Stimulated activated CD8-positive, alpha-beta memory T cell treated with anti-CD3 and anti-CD28 coated beads, Interleukin-4, amount 100 ng/mL, for 24 hours (primary cell): Measurements from ENCODE around the gene HOXD10.

Experiments
- DNase-seq: peaks from one replicate; pipeline ENCODE4 v3.0.0-alpha.2; 2020; ENCODE audit warnings: low read depth

HOXD10 gene

DNA sequence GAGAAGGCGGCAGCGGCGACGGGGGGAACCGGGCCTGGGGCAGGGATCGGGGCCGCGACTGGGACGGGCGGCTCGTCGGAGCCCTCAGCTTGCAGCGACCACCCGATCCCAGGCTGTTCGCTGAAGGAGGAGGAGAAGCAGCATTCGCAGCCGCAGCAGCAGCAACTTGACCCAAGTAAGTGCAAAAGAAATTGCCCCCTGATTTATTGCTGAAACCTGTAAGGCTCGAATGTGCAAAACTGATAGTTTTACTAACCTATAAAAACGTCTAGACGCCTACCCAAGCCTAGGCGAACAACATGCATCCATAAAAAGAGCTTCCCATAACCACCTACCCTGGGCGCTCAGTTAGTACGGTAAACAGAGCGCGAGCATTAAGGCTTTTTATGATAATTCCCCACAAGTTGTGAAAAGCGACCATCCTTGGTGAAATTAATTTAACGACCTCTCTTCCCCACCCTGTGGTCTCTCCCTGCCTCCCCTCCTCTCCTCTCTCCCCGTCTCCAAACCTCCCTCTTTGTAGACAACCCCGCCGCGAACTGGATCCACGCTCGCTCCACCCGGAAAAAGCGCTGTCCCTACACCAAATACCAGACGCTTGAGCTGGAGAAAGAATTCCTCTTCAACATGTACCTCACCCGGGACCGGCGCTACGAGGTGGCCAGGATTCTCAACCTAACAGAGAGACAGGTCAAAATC is 7.0 kb downstream of the HOXD10 start:
- no peak for DNase-seq

DNA sequence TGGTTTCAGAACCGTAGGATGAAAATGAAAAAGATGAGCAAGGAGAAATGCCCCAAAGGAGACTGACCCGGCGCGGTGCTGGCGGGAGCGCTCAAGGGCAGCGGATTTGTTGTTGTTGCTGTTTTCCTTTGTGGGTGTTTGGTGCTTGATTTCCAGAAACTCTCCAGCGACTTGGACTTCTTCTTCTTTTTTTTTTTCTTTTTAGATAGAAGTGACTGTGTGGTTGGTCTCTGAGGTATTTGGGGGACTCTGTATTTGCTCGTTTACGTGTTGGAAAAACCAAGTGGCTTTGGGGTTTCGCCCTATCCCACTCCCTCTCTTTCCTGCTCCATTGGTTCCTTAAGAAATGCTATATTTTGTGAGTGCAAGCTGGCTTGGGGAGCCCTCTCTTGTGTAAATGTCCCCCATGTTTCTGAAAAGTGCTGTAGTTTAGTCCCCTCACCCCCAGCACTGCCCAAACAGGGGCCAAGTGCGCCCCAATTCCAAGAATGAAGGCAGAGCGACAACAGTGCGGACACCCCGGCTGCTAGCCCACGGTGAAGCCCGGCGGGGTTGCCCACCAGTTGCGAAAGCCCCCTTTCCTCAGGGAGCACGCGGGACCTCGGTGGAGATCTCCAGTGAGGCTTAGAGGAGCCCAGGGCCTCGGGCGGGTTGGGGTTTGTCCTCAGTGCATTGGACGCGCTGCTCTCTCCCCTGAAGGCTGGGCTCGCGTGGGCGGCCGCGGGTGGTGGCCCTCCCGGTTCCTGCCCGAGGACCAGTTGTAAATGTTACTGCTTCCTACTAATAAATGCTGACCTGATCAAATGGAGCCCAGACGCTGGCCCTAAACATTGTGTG is 7.8 kb downstream of the HOXD10 start:
- no peak for DNase-seq

DNA sequence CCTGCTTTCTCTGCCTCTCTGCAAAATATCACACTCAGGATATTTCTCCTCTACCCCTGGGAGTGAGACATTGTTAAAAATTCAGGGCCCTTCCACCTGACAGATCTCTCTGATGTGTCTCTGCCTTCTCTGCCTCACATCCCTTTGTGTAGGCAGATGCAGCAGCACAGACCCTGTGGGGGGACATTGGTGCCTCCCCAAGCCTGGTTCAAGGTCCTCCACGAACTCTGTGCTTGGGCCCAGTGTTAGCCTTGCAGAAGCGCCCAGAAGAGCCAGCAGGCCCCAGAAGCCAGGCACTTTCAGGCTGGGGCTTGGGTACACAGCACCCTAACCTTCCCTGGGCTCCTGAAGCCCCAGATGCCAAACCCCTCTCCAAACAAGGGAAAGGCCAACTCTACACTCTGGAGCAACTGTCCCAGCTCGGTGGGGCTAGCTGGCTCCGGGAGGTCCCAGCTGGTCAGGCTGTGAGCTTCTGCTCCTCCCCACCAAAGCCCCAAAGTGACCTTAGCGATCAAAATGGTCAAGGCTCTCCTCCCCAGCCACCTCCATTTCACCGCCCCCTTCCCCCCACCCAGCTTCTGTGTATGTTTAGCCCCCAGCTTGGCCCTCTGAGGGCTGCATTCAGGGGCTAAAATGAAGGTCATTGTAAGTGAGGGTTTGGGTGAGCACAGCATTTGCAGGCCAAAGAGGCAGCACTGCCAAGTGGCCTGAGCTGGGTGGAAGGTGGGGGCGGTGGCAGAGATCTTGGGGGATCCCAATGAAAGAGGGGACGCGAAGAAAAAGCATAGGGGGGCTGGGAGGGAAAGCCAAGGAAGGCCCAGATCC is 8.6 kb downstream of the HOXD10 start:
- no peak for DNase-seq

DNA sequence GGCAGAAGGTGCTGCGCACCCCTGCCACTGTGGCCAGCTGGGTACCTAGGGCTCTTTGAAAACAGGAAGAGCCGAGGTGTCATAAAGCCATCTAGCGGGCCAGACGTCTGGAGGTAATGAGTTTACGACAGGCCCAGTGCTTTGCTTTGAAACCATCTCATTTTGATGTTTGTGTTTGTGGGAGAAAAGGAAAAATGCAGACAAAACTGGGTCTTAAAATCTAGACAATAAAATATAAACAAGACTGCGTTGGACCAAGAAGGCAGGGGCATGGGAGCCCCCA is 9.1 kb downstream of the HOXD10 start:
- DNase-seq = no peak

DNA sequence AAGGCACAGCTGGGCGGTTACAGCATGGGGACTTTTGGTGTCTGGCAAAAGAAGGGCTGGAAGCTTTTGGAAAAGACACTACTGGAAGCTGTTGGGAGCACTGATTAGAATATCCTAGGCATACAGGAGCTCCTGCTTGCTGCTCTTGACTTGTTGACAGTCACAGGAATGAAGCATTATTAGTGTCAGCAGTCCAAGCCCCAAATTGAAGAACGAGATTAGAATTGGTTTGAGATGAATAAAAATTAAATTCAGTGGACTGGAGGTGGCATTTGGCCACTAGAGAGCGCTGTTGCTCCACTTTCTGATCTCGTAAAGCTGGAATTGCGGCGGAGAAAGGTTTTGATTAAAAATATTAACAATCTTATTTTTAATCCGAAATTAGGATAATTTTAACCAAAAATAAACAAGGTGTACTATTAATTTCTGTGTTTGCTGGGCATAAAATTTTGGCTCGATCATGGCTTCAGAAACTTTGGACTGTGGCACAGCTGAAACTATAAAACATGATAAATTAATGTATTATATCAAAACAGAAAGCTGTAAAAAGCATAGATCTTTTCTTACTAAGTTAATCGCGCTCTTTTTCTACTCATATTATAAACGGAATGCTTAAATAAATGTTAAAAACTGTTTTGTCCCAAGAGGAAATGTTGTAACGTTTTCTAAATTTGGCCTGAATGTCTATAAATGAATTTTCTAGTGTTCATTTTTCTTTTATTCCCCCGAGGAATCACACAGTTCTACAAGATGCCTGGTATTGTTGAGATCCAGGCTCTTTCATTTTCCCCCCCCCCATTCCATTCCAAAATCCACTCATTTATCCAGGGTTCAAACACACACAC is 10.6 kb downstream of the HOXD10 start:
- DNase-seq = peak; percentile 49

DNA sequence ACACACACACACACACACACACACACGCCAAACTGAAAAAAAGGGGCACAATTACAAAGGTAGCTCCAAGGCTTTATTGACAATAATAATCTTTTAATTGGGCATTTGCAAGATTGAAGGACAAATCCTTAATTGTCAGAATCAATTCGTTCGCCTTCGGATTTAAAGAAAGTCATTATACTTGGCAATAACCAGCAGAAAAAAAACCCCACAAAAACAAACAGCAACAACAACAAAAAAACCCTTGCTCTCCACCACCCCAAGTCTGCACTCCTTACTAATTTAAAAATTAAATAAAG is 11.1 kb downstream of the HOXD10 start:
- DNase-seq = no peak

DNA sequence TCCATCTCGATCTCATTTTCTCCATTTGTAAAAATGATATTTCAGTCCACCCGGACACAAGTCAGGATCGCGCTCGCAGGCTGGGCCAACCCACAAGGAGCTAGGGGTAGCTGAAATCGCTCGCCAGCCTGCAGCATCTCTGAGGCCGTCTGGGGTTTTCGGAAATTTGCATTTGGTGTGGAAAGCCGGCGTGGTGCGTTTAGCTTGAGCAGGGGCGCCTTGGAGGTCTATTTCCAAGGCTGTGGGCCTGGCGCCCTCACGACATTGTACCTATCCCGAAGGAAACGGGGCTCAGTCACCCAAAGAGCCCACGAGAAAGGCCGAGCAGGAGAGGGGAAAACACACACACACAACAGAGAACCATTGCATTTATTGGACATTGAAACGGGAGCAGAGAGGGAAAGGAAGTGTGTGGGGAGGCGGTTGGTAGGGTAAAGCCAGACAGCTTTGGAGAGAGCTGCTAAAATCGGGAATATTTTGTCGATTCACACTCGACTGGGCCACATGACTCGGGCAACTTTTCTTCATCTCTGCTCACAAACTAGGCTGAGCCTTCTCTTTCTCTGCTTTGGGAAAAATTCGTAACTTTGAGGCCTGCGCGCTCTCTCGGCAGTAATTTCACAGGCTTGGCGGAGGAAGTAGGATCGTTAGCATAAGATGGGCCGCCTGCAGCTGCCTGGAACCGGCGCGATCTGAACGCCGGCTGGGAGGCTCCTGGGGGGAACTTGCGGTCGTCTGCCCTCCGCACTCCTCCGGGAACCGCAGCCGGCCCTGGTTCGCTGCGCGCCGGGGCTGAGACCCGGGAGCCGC is 11.8 kb downstream of the HOXD10 start:
- DNase-seq = no peak

DNA sequence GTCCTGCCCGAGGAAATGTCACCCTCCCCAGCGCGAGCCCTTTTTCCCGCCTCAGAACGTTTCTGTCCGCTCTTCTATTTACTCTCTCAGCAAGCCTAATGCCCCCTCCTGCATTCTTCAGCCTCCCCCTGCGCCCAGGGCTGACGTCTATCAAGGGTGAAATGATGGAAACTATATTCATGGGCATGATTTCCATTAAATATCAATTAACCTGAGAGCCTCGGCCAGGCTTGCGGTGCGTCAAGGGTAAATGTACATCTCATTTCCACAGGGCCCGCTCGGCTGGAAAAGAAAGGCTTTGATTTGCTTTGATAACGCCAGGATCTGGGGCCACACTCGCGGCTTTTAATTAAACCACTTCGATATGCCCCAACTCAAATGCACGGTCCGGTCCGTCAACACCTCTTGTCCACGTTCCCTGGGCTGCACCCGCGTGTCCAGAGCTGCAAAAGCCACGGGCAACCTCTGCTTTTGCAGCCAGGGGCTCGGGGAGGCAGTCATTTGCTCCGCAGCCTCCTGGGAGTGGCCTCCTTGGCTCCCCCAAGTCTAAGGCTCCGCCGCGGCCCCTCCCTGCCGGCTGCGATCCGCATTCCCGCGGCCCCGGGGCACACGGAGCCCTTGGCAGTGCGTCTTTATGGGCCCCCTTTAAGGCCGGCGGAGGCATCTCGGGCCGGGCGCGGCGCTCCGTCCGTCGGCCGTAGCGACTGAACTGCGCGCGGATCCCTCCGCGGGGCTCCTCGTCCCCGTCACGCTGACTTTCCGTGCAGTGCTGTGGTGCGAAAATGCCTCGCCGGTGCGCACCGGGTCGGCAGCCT is 12.6 kb downstream of the HOXD10 start, which contains the start of gene HOXD8:
Gene HOXD8 (plus strand): TSS at position 724 of the 815 bp plus-strand sequence. CDS start 662 bp downstream, outside the sequence.
- no peak for DNase-seq

DNA sequence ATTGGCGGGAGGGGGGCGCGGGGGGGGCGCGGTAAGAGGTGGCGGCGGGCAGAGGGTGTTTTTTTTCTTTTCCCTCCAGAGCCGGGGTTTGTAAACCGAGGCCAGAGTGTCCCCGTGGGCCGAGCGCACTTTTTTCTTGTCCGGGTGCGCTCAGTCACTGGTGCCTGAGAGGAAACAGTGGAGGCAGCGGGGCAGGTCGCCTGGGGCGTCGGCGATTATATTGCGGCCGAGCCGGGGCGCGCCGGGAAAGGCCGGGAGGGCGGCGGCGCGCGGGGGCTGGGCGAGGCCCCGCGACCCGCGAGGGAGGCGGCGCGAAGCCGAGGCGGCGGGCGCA is 13.2 kb downstream of the HOXD10 start:
- no peak for DNase-seq

DNA sequence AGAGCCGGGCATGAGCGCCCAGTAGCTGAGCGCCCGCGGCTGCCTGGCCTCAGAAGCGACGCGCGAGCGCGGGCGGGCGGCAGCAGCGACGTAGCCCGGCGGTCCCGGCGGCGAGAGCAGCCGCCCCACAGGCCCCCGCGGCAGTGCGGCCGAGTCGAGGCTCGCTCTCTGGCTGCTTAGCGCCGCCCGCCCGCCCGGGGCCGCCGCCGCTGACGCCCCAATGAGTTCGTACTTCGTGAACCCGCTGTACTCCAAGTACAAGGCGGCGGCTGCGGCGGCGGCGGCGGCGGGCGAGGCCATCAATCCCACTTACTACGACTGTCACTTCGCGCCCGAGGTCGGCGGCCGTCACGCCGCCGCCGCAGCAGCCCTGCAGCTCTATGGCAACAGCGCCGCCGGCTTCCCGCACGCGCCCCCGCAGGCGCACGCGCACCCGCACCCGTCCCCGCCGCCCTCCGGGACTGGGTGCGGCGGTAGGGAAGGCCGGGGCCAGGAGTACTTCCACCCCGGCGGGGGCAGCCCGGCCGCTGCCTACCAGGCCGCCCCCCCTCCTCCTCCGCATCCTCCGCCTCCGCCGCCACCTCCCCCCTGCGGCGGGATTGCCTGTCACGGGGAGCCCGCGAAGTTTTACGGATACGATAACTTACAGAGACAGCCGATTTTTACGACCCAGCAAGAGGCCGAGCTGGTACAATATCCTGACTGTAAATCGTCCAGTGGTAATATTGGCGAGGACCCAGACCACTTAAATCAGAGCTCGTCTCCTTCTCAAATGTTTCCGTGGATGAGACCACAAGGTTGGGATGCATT is 13.8 kb downstream of the HOXD10 start:
- DNase-seq = no peak

DNA sequence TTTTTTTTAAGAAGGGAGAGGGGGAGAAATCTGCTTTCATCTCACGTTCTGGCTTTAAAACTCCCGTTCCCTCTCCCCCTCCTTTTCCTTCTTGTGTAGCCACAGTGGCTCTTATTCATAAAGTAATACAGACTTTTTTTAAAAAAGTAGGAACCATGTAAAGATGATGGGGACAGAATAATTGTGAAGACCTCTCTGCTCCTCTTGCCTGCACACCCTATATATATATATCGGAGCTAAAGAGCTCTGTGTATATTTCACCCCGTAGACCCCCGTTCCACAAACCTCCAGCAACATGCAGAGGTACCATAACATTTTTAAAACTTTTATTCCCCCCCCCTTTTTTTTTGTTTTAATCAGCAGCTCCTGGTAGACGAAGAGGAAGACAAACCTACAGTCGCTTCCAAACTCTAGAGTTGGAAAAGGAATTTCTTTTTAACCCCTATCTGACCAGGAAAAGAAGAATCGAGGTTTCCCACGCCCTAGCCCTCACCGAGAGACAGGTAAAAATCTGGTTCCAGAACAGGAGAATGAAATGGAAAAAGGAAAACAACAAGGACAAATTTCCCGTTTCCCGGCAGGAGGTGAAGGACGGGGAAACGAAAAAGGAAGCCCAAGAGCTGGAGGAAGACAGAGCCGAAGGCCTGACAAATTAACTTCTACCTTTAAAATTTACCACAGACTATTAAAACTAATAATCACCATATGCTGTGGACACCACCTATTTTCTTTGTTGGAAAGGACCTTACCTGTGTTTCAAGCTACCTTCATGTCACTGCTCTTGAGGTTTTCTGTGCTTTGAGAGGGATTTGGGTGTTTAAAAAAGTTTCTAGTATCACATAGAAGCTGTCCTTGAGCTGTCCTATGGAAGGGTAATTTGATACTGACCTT is 14.6 kb downstream of the HOXD10 start:
- DNase-seq = no peak

DNA sequence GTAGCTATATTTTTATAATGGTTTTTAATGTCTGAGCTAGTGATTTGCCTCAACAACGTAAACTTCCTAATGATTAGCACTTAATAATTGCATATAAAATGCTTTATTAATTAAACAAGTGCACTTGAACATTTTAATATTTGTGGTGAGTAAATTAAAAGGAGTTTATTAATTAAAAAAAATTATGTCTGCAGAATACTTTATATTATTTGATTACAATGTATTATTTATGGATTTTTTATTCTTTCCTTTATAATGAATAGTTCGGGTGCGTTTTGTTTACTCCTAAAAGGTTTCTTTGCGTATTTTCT is 15.2 kb downstream of the HOXD10 start:
- DNase-seq = no peak

DNA sequence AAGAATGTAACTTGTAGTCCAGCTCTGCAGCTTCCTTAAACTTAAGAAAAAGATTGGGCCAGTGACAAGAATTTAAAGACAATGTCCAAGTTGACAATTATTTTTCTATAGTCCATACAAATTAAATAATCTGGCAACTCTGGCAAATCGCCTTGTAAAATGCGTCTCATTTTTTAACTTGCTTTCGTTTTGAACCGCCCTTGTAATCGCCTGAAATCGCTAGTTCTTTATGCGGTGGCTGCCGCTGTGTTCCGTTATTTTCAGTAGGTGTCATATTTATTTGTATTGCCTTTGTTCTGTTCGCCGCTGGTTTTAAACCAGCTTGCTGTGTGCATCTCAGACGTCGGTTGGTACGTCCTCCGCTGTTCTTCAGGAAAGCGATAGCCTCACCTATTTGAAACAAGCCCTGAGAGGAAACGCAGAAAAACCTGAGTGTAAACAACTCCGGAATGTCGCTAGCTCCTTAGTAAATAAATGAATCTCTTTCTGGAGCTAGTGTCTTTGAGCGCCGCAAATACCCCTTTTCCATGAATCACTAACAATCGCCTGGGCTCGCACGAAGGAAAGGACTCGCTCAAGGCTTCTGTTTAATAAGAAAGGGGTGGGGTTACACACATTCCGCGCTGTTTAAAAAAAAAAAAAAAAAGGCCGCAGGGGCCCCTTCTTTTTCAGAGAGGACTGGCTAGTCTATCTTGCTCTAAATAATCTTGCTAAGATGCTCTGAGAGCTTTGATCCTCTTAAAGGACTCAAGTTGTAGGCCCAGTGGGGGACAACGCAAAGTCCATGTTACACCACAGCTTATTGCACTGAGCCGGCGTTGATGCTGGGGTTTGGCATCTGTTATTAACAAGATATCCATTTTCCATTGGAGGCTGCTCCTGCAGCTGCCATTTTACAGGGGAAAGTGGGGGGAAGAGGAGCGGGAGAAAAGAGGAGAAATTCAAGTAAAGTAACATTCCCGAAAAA is 15.9 kb downstream of the HOXD10 start:
- DNase-seq = no peak

DNA sequence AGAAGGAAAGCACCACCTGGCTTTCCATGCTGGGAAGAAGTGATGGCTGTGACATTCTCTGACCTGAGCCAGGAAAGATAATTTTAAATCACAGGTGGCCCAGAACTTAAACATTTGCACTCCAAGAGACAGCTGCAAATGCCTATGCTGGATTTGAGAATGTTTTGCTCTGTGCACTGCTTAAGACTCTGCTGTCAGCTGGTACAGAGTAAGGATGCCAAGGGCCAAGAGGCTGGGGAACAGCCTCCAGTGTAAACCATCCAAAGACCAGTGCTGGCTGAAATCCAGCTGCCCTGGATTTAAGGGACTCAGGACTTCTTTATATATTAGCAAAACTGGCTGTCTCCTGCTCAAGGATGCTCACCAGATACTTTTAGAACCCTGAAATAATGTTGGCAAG is 16.8 kb downstream of the HOXD10 start:
- no peak for DNase-seq

DNA sequence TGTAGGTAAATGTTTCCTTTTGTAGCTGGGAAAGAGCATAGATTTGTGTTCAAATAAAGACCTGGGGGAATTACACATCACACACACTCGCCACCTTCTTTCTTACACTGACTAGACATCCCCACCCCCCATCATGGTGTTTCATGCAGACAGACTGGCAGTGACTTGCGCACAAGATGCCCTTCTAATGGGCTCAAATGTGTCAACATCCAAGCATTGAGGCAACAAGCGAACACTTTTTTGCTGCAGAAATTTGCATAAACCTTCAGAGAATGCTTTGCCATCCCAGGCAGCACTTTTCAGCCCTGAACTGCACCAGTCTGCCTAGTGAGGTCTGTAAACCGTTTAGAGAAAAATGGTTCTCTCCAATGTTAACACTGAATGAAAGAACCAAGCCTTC is 17.5 kb downstream of the HOXD10 start:
- no peak for DNase-seq

DNA sequence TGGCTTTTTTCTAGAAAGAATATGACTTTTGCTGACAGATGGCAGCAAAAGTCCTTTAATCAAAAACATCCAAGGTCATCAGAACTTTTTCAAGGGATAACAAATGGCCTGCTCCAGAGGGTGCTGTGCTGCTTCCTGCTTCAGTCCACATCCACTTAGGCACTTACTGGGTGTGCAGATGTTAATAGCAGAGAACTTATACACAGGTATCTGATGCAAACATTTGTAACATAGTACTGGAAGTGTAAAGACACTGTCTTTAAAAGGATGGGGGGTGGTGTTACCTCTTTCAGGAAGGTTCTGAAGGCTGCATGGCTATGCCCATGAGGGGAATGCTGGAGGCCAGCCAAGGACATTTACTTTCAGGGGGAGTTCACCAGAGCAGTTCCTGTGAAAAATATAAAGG is 18.5 kb downstream of the HOXD10 start:
- DNase-seq = no peak

DNA sequence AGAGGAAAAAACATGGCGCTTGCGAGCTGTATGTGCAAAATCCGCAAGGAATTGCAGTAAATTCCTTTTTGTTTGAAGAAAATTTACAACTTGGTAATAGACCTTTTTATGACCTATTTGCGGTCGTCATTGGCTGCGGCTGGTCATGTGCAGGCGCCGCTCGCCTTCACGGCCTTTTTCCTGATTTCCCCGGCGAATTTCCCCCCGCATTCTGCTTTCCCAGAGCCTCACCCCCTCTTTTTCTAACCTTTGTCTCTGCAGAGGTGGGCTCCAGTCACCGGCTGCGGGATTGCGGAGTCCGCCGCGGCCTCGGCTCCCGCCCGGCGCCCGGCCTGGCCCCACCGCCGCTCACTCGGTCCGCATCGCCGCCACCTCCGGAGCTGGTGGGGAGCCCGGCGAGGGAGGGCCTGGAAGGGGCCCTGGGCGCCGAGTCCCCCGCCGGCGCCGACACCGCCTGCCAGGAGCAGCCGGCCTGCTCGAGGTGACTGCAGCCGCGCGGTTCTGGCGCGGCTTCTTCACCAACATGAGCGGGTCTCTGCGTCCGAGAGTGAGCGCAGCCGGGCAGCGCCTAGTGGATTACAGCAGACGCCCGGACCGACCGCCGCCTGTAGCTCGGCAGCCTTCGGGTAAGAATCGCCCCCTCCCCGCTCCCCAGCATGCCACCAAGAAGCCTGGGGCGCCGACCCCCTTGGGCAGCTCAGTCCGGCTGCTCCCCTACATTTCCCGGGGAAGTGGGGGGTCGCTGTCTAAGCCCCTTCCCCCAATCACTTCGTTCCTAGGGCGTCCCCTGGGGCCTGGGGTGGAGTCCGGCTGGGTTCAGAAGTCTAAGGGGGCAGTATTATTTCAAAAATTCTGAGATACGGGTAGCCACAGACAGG is 20.0 kb downstream of the HOXD10 start:
- no peak for DNase-seq
